GM19239 (cell line): Measurements from ENCODE around the gene POLR3K.

Experiments used
- DNase-seq: peaks from one replicate; pipeline ENCODE4 v3.0.0; 2011; ENCODE audit warnings: low spot score; ENCODE audit not compliant: insufficient read length
- FAIRE-seq: peaks from 2 replicates; lab custom pipeline; 2011; peaks lifted over from hg19 to GRCh38; lab: Jason Lieb, UNC

Gene POLR3K

GRCh38 chr16:79151-80054 lies 26.0 kb upstream of the POLR3K start:
- FAIRE-seq (no peak), DNase-seq (no peak)

- FAIRE-seq = no peak
- peak; percentile 72 for DNase-seq
These were observed 25.2 kb upstream of the POLR3K start for GRCh38 chr16:78444-79150.

GRCh38 chr16:77807-78443 lies 24.5 kb upstream of the POLR3K start, which contains the start of gene MPG:
MPG (plus strand) TSS chr16:78225; CDS start chr16:78310, 85 bp downstream.
- peak; percentile 99 for DNase-seq
- FAIRE-seq = peak; percentile 84

GRCh38 chr16:77273-77806 lies 23.9 kb upstream of the POLR3K start:
- FAIRE-seq = no peak

GRCh38 chr16:76535-77272 lies 23.3 kb upstream of the POLR3K start:
- DNase-seq (no peak), FAIRE-seq (no peak)

More at GRCh38 chr16:77273-77806, 23.9 kb upstream of the POLR3K start:
- DNase-seq = peak; percentile 79

GRCh38 chr16:75580-76501 lies 22.4 kb upstream of the POLR3K start:
- no peak for FAIRE-seq
- no peak for DNase-seq

GRCh38 chr16:74747-75334 lies 21.4 kb upstream of the POLR3K start:
- no peak for FAIRE-seq

GRCh38 chr16:74051-74746 lies 20.8 kb upstream of the POLR3K start:
- DNase-seq (no peak), FAIRE-seq (no peak)

More at GRCh38 chr16:74747-75334, 21.4 kb upstream of the POLR3K start:
- no peak for DNase-seq

- no peak for DNase-seq
- no peak for FAIRE-seq
These were observed 19.4 kb upstream of the POLR3K start, which contains the start of gene RHBDF1 for GRCh38 chr16:72561-73548. RHBDF1 (minus strand) TSS chr16:72631; CDS start chr16:65015, 7,616 bp downstream.

GRCh38 chr16:71540-72401 lies 18.4 kb upstream of the POLR3K start:
- no peak for FAIRE-seq
- no peak for DNase-seq

GRCh38 chr16:71210-71539 lies 17.8 kb upstream of the POLR3K start:
- FAIRE-seq (no peak), DNase-seq (no peak)

- FAIRE-seq (no peak), DNase-seq (no peak)
These were observed 15.8 kb upstream of the POLR3K start for GRCh38 chr16:69181-69580.

GRCh38 chr16:67884-68789 lies 14.7 kb upstream of the POLR3K start:
- FAIRE-seq (no peak), DNase-seq (no peak)

GRCh38 chr16:67183-67791 lies 13.9 kb upstream of the POLR3K start:
- no peak for FAIRE-seq

More at GRCh38 chr16:67183-67791, 13.9 kb upstream of the POLR3K start:
- no peak for DNase-seq
